ENCODE data around the gene LSM14B. TPM values are rescaled to one million over a fixed set of nuclear protein-coding genes. Genes with fewer than 3 reads are reported as not detected.
A peak's percentile ranks its signal among the peaks of the same experiment; 100 is the strongest.

The LSM14B gene
- total RNA-seq, 1 experiment from 2014 or later, result 73.5 TPM

DNA sequence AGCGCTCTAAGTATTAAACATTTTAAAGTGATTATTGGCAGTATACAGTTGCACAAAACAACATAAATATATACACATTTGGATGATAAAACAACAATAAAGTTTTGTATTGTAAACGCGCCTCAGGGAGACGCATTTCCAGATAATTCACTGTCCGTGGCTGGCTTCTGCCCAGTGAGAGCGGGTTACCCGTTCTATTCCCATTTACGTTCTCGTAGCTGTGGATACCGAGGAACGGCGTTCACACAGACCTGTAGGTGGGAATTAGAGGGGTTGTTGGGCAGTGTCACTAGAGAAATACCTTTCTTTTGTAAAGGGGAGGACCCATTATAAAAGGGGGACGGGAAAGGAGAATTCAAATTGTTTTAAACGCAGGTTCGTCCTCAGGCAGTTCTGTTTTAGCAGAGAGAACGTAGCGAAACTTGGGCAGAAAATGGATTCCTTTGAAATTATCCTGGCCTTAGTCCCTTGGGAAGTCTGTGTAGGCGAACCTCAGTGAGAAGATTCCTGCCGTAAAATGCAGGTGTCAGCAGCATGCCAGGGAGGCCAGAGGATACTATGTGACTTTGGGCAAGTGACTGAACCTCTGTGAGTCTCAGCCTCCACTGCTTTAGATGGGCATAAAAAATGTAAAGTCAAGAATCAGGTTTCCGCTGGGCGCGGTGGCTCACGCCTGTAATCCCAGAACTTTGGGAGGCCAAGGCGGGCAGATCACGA lies 61.3 kb downstream of the LSM14B start:
- Mint-ChIP-seq H3K9me3 (no peaks in the 10 kb centered on the region), H3K4me3 (peak overlapping the region; percentile 90), H3K36me3 (peaks cover 4% of the 10 kb centered on the region), H3K27me3 (ENCODE audit: low read depth) (no peaks in the 10 kb centered on the region; the same call in 1 of the 2 replicates), H3K4me1 (peaks cover 16% of the 10 kb centered on the region), H3K27ac (peak overlapping the region; percentile 92)
- no peak for ATAC-seq
- CTCF ChIA-PET, result no interaction called here
- DNase-seq (ENCODE audit: low spot score), result no peak
- POLR2A ChIA-PET, result no interaction called here
- TF ChIP-seq, protein P1, sequence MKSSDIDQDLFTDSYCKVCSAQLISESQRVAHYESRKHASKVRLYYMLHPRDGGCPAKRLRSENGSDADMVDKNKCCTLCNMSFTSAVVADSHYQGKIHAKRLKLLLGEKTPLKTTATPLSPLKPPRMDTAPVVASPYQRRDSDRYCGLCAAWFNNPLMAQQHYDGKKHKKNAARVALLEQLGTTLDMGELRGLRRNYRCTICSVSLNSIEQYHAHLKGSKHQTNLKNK (CRISPR knock-in tag; IDR thresholded peaks at IDR 0.05), result no peak
- TF ChIP-seq KAT7 (CRISPR knock-in tag; IDR thresholded peaks at IDR 0.05; ENCODE audit: borderline replicate concordance), result no peak
- TF ChIP-seq ZNF671 (CRISPR knock-in tag; IDR thresholded peaks at IDR 0.05), result no peak
- TF ChIP-seq CTCF (IDR thresholded peaks at IDR 0.05), result no peak
- no peak for TF ChIP-seq OVOL2 (CRISPR knock-in tag; IDR thresholded peaks at IDR 0.05; ENCODE audit: borderline replicate concordance)
- TF ChIP-seq EMX1 (CRISPR knock-in tag; IDR thresholded peaks at IDR 0.05), result no peak
- no peak for TF ChIP-seq ZSCAN18 (CRISPR knock-in tag; IDR thresholded peaks at IDR 0.05)
- no peak for TF ChIP-seq JUN (CRISPR knock-in tag; IDR thresholded peaks at IDR 0.05)
- no peak for TF ChIP-seq GTF2I (CRISPR knock-in tag; conservative IDR thresholded peaks at IDR 0.05)
- TF ChIP-seq MYBL2 (CRISPR knock-in tag; IDR thresholded peaks at IDR 0.05), result no peak

Other genes starting within 250 kb of the LSM14B start
- 31.0 to 34.4 TPM (median 33.7 TPM) in 3 replicates for gene TAF4, start 56.6 kb upstream of the LSM14B start, total RNA-seq (2021)
- 315 to 364 TPM (median 321 TPM) in 3 replicates for gene PSMA7, start 20.9 kb downstream of the LSM14B start, total RNA-seq (2021)
- 29.4 to 34.1 TPM (median 29.8 TPM) in 3 replicates for gene SS18L1, start 21.3 kb downstream of the LSM14B start, total RNA-seq (2021)
- 26.6 to 33.0 TPM (median 27.9 TPM) in 3 replicates for gene MTG2, start 60.6 kb downstream of the LSM14B start, total RNA-seq (2021)
- gene HRH3, start 97.8 kb downstream of the LSM14B start, total RNA-seq (2021), result 2.9 to 3.4 TPM (median 3.3 TPM) in 3 replicates
- 37.8 to 49.5 TPM (median 39.4 TPM) in 3 replicates for gene OSBPL2, start 116.0 kb downstream of the LSM14B start, total RNA-seq (2021)
- 146 to 160 TPM (median 147 TPM) in 3 replicates for gene ADRM1, start 180.5 kb downstream of the LSM14B start, total RNA-seq (2021)
- gene LAMA5, start 244.8 kb downstream of the LSM14B start, total RNA-seq (2021), result 298 to 329 TPM (median 323 TPM) in 3 replicates